Measurements from ENCODE around the gene MGRN1.
"Not testable (repeated sequence)": the region's sequence is repeated elsewhere in the genome, so short reads cannot be mapped to it uniquely, and the experiment has no call there.

MGRN1 gene

DNA sequence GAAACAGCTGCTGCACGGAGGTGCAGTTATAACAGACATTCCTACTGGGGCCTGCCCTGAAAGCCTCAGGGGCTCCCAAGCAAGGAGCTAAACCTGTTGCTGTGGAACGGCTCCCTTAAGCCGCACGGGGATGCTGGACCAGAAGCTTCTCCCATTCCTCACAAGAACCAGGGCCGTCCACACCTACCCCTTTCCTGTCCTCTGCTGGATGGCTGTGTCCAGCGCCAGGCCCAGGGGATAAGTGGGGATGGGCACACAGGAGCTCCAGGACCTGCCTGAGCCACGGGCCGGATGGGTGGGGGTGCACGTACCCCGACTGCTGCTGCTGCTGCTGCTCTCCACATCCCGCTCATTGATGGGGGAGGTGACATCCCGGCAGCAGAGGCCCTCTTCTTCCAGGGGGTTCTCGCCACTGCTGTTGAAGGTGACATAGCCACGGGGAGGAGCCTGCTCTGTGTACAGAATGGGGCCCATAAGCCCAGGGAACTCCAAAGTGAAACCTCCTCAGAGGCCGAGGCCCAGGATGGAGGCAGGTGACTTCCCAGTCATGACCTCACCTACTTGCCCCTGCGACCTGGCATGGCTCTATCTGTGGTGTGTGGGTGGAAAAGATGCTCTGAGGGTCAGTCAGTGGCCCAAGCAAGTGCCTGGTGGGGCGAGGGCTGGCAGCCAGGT, 77.3 kb downstream of the MGRN1 start:
- no peak for DNase-seq

DNA sequence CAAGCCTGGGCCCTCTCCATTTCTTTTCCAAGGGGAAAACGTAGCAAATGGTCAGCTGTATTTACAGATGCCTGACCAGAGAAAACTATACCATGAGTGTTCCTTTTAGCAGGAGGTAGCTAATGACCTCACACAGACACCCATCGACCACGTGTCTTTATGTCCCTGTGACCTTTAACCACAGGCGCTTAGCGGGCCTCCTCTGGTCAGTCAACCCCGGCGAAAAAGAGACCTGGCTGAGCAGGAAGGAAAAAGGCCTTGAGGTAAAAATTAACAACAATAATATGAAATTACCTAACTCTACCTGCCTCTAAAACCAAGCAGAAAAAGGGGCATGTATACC, 77.8 kb downstream of the MGRN1 start:
- no peak for DNase-seq

DNA sequence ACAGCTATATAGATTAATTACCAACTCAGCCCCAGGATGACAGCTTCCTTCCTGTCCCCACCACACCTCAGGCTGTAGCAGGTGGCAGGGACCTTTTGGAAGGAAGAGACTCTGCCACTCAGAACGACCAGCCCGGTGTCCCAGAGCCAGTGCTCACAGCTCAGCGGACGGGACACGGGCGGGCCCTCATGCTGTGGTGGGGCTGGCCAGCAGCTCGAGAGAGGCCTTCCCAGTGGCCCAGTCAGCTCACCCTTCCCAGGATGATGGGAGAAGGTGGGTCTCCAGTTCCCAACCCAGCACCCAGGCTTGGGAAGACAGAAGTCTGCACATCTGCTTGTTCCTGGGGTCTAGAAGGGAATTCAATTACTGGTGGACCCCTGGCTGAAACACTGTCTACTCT, 79.3 kb downstream of the MGRN1 start:
- DNase-seq: no peak

GRCh38 chr16:4704491-4704890, 79.9 kb downstream of the MGRN1 start:
- DNase-seq: no peak

GRCh38 chr16:4704913-4705312, 80.3 kb downstream of the MGRN1 start:
- no peak for DNase-seq

- DNase-seq: peak in 1 of 2 experiments; percentile 56
Observed at GRCh38 chr16:4706871-4707270, 82.2 kb downstream of the MGRN1 start.

DNA sequence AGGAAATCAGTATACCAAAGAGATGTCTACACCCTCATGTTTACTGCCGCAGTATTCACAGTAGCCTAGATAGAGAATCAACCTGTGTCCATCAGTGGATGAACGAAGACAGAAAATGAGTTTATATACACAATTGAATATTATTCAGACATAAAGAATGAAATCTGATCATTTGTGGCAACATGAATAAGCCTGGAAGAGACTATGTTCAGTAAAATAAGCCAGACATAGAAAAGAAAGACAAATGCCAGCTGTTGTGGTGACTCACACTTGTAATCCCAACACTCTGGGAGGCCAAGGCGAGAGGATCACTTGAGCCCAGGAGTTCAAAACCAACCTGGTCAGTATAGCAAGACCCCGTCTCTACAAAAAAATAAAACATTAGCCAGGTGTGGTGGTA, 84.9 kb downstream of the MGRN1 start:
- no peak for DNase-seq

GRCh38 chr16:4713663-4714501, 89.3 kb downstream of the MGRN1 start:
- no peak for DNase-seq

DNA sequence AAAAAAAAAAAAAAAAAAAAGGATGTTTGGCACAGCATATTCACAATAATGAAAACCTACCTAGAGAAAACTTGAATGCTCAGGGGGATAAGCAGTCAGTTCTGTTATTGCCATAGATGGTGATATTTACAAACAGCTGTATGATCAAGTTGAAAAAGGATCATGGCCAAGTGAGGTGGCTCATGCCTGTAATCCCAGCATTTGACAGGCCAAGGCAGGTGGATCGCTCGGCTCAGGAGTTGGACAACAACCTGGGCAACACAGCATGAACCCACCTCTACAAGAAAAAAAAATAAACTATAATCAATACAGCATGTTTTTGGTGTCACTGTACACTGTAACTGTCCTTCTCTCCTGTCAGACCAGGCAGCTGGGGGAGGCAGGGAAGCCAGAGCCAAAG, 90.4 kb downstream of the MGRN1 start:
- no peak for DNase-seq

DNA sequence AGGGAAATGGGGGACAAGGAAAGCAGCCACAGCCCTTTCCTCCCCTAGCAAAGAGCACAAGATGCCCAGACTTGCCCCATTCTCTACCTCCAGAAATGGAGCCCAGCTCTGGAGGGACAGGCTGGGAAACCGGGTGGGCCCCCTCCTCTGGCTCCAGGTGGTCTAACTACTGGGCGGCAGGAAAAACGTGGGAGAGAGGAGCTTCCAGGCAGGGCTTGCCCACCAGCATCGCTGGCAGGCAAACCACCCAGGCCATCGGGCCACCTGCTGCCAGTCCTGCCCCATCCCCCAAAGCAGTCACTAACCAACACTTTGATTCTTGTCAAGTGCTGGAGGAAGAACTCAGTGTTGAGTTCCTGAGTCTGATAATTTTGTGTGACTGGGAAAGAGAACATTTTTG, 93.8 kb downstream of the MGRN1 start:
- DNase-seq: no peak

DNA sequence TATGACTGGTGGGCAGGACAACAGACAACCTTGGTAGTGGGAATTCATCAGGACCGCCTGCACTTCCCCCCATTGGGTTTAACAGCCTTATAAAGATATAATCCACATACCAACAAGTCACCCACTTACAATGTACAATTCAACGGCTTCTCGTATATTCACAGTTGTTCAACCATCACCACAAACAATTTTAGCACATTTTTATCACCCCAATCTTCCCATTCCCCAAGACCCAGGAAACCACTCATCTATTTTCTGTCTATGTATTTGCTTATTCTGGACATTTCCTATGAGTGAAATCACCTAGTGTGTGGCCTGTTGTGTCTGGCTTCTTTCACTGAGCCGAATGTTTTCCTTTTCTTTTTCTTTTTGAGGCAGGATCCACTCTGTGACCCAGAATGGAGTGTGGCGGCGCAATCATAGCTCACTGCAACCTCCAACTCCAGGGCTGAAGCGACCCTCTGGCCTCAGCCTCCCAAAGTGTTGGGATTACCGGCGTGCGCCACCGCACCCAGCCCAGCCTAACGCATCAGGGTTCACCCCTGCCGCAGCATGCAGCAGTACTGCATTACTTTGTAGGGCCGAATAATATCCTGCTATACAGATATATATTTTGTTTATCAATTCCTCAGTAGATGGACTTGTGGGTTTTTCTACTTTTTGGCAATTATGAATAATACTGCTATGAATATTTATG, 98.6 kb downstream of the MGRN1 start:
- DNase-seq: no peak

DNA sequence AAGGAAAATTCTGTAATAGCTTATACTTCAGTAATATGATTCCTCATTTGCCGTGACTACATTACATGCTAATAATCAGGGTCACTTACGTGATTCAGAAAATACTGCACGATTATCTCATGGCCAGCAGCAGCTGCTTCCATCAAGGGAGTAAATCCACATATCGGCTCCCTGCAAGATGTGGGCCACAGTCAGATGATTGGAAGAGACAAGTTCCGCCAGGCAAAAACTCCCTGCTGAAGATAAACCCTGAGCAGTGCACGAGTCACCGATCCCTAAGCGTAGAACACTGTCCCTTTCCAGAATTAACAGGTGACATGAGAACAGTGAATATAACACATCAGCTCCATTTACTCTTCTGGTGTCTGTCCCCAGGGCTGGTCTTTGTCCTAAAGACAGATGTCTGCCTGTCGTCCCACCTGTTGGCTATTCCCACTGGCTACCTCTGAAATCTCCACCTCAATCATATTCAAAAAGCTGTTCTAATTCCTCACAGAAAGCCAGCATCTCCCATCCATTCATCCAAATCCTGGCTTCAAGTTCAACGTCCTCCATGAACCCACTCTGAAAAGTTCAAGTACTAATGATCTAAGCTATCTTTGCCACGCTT, 100.1 kb downstream of the MGRN1 start:
- no peak for DNase-seq

DNA sequence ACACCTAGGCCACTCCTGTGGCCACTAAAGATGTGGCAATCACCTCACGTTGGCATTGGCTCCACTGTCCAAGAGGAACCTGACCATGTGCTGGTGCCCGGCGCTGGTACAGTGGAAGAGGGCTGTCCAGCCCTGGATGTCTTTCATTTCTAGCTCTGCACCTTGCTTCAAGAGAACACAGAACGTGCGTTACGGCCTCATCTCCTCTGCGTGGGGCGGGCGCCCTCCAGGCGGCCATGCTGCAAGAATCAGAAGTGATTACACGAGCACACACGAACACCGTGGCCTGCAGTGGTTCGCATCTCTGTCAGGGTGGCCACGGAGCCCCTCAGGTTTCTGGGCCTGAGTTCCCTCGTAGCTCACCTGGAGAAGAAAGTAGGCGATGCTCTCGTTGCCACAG, 102.0 kb downstream of the MGRN1 start:
- DNase-seq: no peak

- DNase-seq: no peak
Observed at GRCh38 chr16:4728676-4729075, 104.0 kb downstream of the MGRN1 start.

- no peak for DNase-seq
Observed at GRCh38 chr16:4729876-4730275, 105.2 kb downstream of the MGRN1 start.

DNA sequence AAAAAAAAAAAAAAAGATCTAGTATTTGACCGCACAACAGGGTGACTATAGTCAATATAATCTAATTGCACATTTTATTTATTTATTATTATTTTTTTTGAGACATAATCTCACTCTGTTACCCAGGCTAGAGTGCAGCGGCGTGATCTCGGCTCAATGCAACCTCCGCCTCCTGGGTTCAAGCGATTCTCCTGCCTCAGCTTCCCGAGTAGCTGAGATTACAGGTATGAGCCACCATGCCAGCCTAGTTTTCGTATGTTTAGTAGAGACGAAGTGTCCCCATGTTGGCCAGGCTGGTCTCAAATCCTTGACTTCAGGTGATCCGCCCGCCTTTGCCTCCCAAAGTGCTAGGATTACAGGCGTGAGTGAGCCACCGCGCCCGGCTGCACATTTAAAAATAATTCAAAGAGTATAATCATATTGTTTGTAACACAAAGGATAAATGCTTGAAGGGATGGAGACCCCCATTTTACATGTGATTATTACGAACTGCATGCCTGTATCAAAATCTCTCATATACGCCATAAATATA, 108.7 kb downstream of the MGRN1 start:
- DNase-seq: no peak

- peak in 1 of 2 experiments; percentile 44 for DNase-seq
Observed at GRCh38 chr16:4733747-4734062, 109.1 kb downstream of the MGRN1 start.

DNA sequence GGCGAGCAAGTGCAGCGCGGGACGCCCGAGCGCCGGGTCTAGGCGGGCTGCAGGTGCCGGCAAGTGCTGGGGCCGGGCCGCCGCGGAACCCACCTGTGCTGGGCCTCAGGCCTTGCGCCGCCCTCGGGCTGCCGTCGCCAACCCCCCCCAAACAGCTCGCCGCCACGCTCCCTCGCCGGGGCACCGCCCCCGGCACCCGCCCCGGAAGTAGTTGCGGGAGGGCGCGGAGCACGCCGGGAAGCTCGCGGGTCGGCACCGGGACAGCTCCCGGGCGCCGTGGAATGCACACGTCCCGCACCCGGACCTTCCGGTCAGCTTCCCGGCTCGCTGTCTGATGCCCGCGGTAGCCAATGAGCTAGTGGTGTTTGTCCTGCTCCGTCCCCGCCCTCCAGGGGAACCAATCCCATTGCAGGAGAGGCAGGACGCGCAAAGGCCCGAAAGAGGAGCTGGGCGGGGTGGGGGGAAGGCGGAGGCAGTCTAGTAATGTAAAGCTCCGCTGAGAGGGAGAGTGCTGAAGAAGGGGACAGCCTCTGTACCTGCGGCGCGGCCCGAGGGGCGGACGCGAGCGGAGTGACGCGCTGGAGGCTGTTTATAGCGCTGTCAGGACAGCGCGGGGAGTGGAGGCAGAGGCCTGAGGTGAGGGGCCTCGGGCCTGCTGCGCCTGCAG, 109.6 kb downstream of the MGRN1 start, which contains the start of the genes ANKS3 and DNAAF8:
TSS of gene ANKS3 (minus strand) at position 209 of the 667 bp plus-strand sequence. CDS start 4,122 bp downstream, outside the sequence.
TSS of gene DNAAF8 (plus strand) at position 475 of the 667 bp plus-strand sequence. CDS start 1,978 bp downstream, outside the sequence.
- DNase-seq: peak; percentile 93 to 96

- DNase-seq: peak; percentile 74 to 79
Observed at GRCh38 chr16:4734730-4735535, 110.3 kb downstream of the MGRN1 start.

- no peak for DNase-seq
Observed at GRCh38 chr16:4736546-4736945, 111.9 kb downstream of the MGRN1 start.

- no peak for DNase-seq
Observed at GRCh38 chr16:4737545-4737944, 112.9 kb downstream of the MGRN1 start.

DNA sequence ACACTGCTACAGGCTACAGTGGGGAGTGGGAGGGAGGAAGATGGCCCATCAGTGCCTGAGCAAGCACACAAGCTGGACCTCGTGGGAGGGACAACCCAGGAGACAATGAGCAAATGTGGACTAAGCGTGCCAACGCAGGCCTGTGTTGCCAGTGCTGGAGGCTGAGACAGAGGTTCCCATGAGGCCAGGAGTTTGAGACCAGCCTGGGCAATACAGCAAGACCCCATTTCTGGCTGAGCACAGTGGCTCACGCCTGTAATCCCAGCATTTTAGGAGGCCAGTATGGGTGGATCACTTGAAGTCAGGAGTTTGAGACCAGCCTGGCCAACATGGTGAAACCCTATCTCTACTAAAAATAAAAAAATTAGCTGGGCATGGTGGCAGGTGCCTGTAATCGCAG, 113.7 kb downstream of the MGRN1 start:
- DNase-seq: not testable (repeated sequence)

Data from NCI-H524 (cell line).